PC-9 (cell line): ENCODE data around the gene TOX2. TPM values are rescaled to one million over a fixed set of nuclear protein-coding genes. Genes with fewer than 3 reads are reported as not detected.

ENCODE experiments used
- BruUV-seq: library from RNA; stranded (reverse); fragments of 400-500 nt; replicated peaks from 2 replicates; lab custom pipeline; 2021; lab: Mats Ljungman, UMichigan
- CTCF ChIA-PET: fragments of 300-600 bp; sonication (Branson Sonifier 250); formaldehyde crosslinking; loops from one replicate; lab custom pipeline; 2022; ENCODE audit warnings: antibody characterized with exemption; lab: Charles Lee
- POLR2A ChIA-PET: fragments of 300-600 bp; sonication (Branson Sonifier 250); formaldehyde crosslinking; loops from one replicate; lab custom pipeline; 2022; ENCODE audit warnings: antibody characterized with exemption; ENCODE audit not compliant: unreplicated experiment; lab: Charles Lee
- DNase-seq, 2 experiments: peaks; one replicate each; pipeline versions ENCODE4 v3.0.0 to v3.0.0-alpha.2; 2015 to 2022; ENCODE audit warnings: mixed read lengths in 1 of 2
- H2AFZ ChIP-seq: fragments of 200-600 bp; sonication (generic); 2 replicates; pipeline ENCODE4 v1.8.1; 2017; ENCODE audit warnings: antibody characterized with exemption
- H3F3A ChIP-seq: fragments of 200-600 bp; sonication (generic); 2 replicates; pipeline ENCODE4 v1.8.1; 2017; ENCODE audit warnings: antibody characterized with exemption, mild to moderate bottlenecking, low read depth; ENCODE audit not compliant: insufficient read depth
- H3K27ac ChIP-seq: fragments of 200-600 bp; sonication (generic); 2 replicates; pipeline ENCODE4 v1.6.1; 2016; ENCODE audit warnings: mixed run types
- H3K27me3 ChIP-seq: fragments of 200-600 bp; sonication (generic); 2 replicates; pipeline ENCODE4 v1.6.1; 2016; ENCODE audit warnings: low read depth, mixed run types; ENCODE audit not compliant: insufficient read depth
- H3K36me3 ChIP-seq: fragments of 200-600 bp; sonication (generic); 2 replicates; pipeline ENCODE4 v1.6.1; 2016; ENCODE audit warnings: low read depth, mixed run types
- H3K4me1 ChIP-seq: fragments of 200-600 bp; sonication (generic); replicated peaks from 2 replicates; pipeline ENCODE4 v1.6.1; 2016; ENCODE audit warnings: mixed run types; ENCODE audit not compliant: insufficient read depth
- H3K4me2 ChIP-seq: fragments of 200-600 bp; sonication (generic); 2 replicates; pipeline ENCODE4 v1.6.1; 2017; ENCODE audit warnings: mixed run types
- H3K4me3 ChIP-seq: fragments of 200-600 bp; sonication (generic); 2 replicates; pipeline ENCODE4 v1.6.1; 2016; ENCODE audit warnings: mixed run types
- H3K79me2 ChIP-seq: fragments of 200-600 bp; sonication (generic); 2 replicates; pipeline ENCODE4 v1.6.1; 2017; ENCODE audit warnings: low read depth, mixed run types
- H3K9me2 ChIP-seq: fragments of 200-600 bp; sonication (generic); 2 replicates; pipeline ENCODE4 v1.8.1; 2017; ENCODE audit warnings: mild to moderate bottlenecking; ENCODE audit not compliant: insufficient read depth
- H3K9me3 ChIP-seq: fragments of 200-600 bp; sonication (generic); 2 replicates; pipeline ENCODE4 v1.8.1; 2016; ENCODE audit warnings: low read depth; ENCODE audit not compliant: insufficient read depth
- H4K20me1 ChIP-seq: fragments of 200-600 bp; sonication (generic); 2 replicates; pipeline ENCODE4 v1.8.1; 2017; ENCODE audit not compliant: insufficient read depth
- EZH2 ChIP-seq: fragments of 200-600 bp; sonication (generic); IDR thresholded peaks from 2 replicates; pipeline ENCODE4 v1.8.0; 2017; ENCODE audit warnings: antibody characterized with exemption, low read depth
- intact Hi-C: fragments of 100-400 bp; cut with micrococcal nuclease; formaldehyde crosslinking; loops from one replicate; pipeline ENCODE4 v1.10.0; 2022; ENCODE audit not compliant: unreplicated experiment
- total RNA-seq: library from RNA; stranded (reverse); gene quantifications from 2 replicates; pipeline ENCODE4 v1.2.3, GENCODE V29; 2021
- TF ChIP-seq, protein P1 (sequence below): fragments of 200-600 bp; sonication (generic); conservative IDR thresholded peaks from 2 replicates; pipeline ENCODE4 v1.6.1; 2017; ENCODE audit warnings: mixed run types, antibody characterized with exemption, mild to moderate bottlenecking, moderate library complexity

The TOX2 gene
- total RNA-seq, 1 experiment from 2014 or later = 30.1 TPM

DNA sequence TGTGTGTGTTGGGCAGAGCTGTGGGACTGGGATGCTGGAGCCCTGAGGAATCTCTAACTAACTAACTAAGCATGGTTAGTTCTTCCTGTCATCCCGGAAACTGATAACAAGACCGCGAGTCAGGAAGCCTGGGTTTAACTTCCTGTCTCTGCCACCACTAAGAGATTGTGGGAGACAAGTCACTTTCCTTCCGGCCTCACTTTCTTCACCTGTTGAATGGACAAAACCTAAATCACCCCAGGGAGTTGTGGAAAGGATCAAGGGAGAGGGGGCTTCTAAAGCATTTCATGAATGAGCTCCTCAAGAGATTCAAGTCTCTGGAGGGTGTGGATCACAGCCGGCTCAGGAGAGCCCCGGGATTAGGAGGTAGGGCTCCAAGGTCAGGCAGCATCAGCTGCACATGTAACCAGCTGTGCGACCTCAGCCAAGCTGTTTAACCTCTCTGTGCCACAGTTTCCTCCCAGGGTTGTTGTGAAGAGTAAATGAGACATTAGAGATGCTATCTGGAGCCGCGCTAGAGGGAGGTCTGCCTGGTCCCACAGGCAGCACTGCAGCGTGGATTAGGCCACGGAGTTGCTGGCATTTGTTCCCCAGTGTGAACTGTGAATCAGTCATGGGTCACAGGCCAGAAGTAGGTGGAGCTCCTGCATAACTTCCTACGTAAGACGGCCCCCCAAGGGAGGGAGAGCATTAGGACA, 105.1 kb downstream of the TOX2 start:
- Histone ChIP-seq H3K9me2 (no peaks in the 10 kb centered on the region), H4K20me1 (0 out of 2 replicates have a peak, but pooled peaks cover 7% of the 10 kb centered on the region), H3K4me3 (no peak overlapping the region), H3K4me1 (peaks cover 26% of the 10 kb centered on the region), H3K9me3 (no peaks in the 10 kb centered on the region), H3K27me3 (no peaks in the 10 kb centered on the region), H3K36me3 (0 out of 2 replicates have a peak, but pooled peaks cover 6% of the 10 kb centered on the region), H3F3A (peaks cover 30% of the 10 kb centered on the region), H3K79me2 (peaks cover 18% of the 10 kb centered on the region; the same call in 1 of the 2 replicates), H3K4me2 (no peak overlapping the region), H3K27ac (no peak overlapping the region), H2AFZ (no peak overlapping the region)
- TF ChIP-seq EZH2 = no peak
- TF ChIP-seq, protein P1, sequence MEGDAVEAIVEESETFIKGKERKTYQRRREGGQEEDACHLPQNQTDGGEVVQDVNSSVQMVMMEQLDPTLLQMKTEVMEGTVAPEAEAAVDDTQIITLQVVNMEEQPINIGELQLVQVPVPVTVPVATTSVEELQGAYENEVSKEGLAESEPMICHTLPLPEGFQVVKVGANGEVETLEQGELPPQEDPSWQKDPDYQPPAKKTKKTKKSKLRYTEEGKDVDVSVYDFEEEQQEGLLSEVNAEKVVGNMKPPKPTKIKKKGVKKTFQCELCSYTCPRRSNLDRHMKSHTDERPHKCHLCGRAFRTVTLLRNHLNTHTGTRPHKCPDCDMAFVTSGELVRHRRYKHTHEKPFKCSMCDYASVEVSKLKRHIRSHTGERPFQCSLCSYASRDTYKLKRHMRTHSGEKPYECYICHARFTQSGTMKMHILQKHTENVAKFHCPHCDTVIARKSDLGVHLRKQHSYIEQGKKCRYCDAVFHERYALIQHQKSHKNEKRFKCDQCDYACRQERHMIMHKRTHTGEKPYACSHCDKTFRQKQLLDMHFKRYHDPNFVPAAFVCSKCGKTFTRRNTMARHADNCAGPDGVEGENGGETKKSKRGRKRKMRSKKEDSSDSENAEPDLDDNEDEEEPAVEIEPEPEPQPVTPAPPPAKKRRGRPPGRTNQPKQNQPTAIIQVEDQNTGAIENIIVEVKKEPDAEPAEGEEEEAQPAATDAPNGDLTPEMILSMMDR = no peak
- DNase-seq = no peak
- intact Hi-C loops = loop anchor here (5.0 to 10.0 kb wide), 2 partner anchors 77 to 175 kb away; no protein-coding TSS in a partner anchor
- CTCF ChIA-PET = no interaction called here
- BruUV-seq = no TSS peak
- POLR2A ChIA-PET = interaction anchor here (0.6 kb wide), 2 partner anchors 11 to 167 kb away, joined by 4 to 12 read pairs; no protein-coding TSS in a partner anchor

DNA sequence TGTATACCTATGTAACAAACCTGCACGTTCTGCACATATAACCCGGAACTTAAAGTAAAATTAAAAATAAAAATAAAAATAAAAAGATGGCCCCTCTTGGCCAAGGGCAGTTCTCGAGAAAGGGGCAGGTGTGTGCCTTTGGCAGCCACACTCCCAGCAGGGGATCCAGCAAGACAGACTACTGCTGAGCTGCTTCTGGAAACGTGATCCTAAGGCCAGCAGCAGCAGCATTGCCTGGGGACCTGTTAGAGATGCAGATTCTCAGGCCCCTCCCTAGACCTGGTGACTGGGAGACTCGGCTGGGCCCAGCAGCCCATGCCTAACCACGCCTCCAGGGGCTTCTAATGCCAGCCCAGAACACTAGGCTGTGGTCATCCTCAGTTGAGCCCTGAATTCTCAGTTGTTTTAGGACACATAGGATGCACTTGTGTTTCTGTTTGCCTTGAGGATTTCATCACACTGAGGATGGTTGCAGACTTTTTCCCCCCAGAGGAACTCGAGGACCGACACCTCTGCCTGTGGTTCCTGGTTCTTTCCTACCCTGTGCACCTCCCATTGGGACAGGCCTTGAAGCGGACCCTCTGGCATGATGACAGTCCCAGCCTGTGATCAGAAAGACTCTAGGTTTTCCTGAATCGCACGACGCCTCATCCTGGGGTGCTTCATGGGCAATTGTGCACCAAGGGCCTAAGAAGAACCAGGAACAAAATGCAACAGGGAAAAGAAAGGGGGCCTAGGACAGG, 105.9 kb downstream of the TOX2 start:
- ChIA-PET CTCF (no interaction called here), POLR2A (no interaction called here)
- Histone ChIP-seq H3K9me2 (no peaks in the 10 kb centered on the region), H3K4me3 (no peak overlapping the region), H3K4me1 (peaks cover 26% of the 10 kb centered on the region), H3K9me3 (no peaks in the 10 kb centered on the region), H3F3A (peaks cover 30% of the 10 kb centered on the region), H3K27me3 (no peaks in the 10 kb centered on the region), H4K20me1 (0 out of 2 replicates have a peak, but pooled peaks cover 7% of the 10 kb centered on the region), H3K36me3 (0 out of 2 replicates have a peak, but pooled peaks cover 6% of the 10 kb centered on the region), H3K79me2 (peaks cover 17% of the 10 kb centered on the region; the same call in 1 of the 2 replicates), H2AFZ (no peak overlapping the region), H3K27ac (no peak overlapping the region), H3K4me2 (no peak overlapping the region)
- BruUV-seq = no TSS peak
- TF ChIP-seq, protein P1 = no peak
- TF ChIP-seq EZH2 = no peak
- no peak for DNase-seq
- intact Hi-C loops = no loop called here

DNA sequence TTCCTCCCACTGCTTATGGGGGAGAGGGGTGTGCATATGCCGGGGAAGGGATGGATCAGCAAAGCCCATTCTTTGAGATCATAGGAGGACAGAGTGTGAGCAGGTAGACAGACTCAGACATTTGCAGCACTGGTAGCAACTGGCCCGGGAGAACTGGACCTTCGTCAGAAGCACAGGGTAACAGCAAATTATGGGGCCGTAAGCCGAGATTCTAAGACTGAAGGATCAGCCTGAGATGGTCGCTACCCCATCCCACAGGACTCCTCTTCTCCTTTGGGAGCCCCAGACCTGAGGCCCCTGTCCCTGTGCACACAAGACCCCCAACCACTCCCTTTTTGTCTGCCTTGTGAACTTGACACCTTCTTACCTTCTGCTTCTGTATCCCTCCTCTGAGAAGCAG, 106.5 kb downstream of the TOX2 start:
- intact Hi-C loops = no loop called here
- Histone ChIP-seq H3K9me3 (no peaks in the 10 kb centered on the region), H3K79me2 (peaks cover 17% of the 10 kb centered on the region; the same call in 1 of the 2 replicates), H3K4me2 (no peak overlapping the region), H3F3A (peaks cover 25% of the 10 kb centered on the region), H3K4me3 (no peak overlapping the region), H3K9me2 (no peaks in the 10 kb centered on the region), H2AFZ (no peak overlapping the region), H3K27ac (no peak overlapping the region), H3K36me3 (0 out of 2 replicates have a peak, but pooled peaks cover 6% of the 10 kb centered on the region), H3K4me1 (peaks cover 26% of the 10 kb centered on the region), H3K27me3 (no peaks in the 10 kb centered on the region), H4K20me1 (0 out of 2 replicates have a peak, but pooled peaks cover 7% of the 10 kb centered on the region)
- TF ChIP-seq EZH2 = no peak
- TF ChIP-seq, protein P1 = no peak
- POLR2A ChIA-PET = no interaction called here
- CTCF ChIA-PET = no interaction called here
- BruUV-seq = no TSS peak
- DNase-seq = no peak
